HepG2 (cell line): ENCODE data around the gene CYB5R3. TPM values are rescaled to one million over a fixed set of nuclear protein-coding genes. Genes with fewer than 3 reads are reported as not detected.

Experiments used
- ATAC-seq: fragments of 200-7000 bp; cut with Tn5 transposase; 3 replicates; pipeline ENCODE4 v1.9.1; 2020; ENCODE audit warnings: mild to moderate bottlenecking, moderate library complexity
- BruUV-seq: library from RNA; stranded (reverse); fragments of 400-500 nt; replicated peaks from 2 replicates; lab custom pipeline; 2021; lab: Mats Ljungman, UMichigan
- CTCF ChIA-PET: fragments of 300-600 bp; formaldehyde crosslinking; extraction: SDS; loops from one replicate; lab custom pipeline; 2021; ENCODE audit warnings: low total read pairs, inconsistent platforms, low intra/inter-chr PET ratio; lab: Yijun Ruan, JAX
- POLR2A ChIA-PET: fragments of 350-600 bp; sonication (Branson Sonifier 250); formaldehyde crosslinking; loops from one replicate; lab custom pipeline; 2020; ENCODE audit warnings: antibody characterized with exemption, inconsistent platforms; lab: Yijun Ruan, JAX
- DNase-seq: peaks from one replicate; pipeline ENCODE4 v3.0.0-alpha.2; 2015; ENCODE audit warnings: low spot score
- FAIRE-seq: peaks from 3 replicates; lab custom pipeline; 2011; peaks lifted over from hg19 to GRCh38; lab: Jason Lieb, UNC
- H2AFZ ChIP-seq: one replicate; pipeline ENCODE4 v1.6.1; 2011; ENCODE audit warnings: low read length, inconsistent platforms
- H3K27ac ChIP-seq: fragments of 300-600 bp; 3 replicates; pipeline ENCODE4 v1.8.0; 2011; ENCODE audit warnings: mixed run types, mild to moderate bottlenecking, mixed read lengths, low read length, inconsistent platforms; ENCODE audit not compliant: insufficient read depth; ENCODE audit errors: extremely low read length
- H3K27me3 ChIP-seq, 2 experiments: fragments of 200-600 bp in 1 of 2; 2 replicates in 1 of 2; 3 replicates in 1 of 2; pipeline versions ENCODE4 v1.6.0 to v1.8.0; 2011; ENCODE audit warnings: low read length in 2 of 2, mild to moderate bottlenecking in 2 of 2, moderate library complexity in 2 of 2, inconsistent platforms in 1 of 2; ENCODE audit not compliant: insufficient read depth in 2 of 2, control insufficient read depth in 1 of 2
- H3K36me3 ChIP-seq, 2 experiments: fragments of 200-600 bp in 1 of 2; replicated peaks in 1 of 2; 2 replicates in 1 of 2; 3 replicates in 1 of 2; pipeline versions ENCODE4 v1.5.1 to v1.8.0; 2011; ENCODE audit warnings: low read length in 2 of 2, inconsistent platforms in 1 of 2; ENCODE audit not compliant: insufficient read depth in 2 of 2, control insufficient read depth in 1 of 2
- H3K4me1 ChIP-seq: 2 replicates; pipeline ENCODE4 v1.5.1; 2012; ENCODE audit warnings: low read length, inconsistent platforms; ENCODE audit not compliant: insufficient read depth
- H3K4me2 ChIP-seq: 2 replicates; pipeline ENCODE4 v1.6.0; 2011; ENCODE audit warnings: low read depth, low read length, inconsistent platforms
- H3K4me3 ChIP-seq, 3 experiments: fragments of 200-600 bp in 1 of 3; sonication (generic), shearing (Covaris generic) in 1 of 3; replicated peaks in 1 of 3; 2 replicates each; pipeline ENCODE4 v1.5.1; 2011 to 2016; ENCODE audit warnings: low read length in 3 of 3, inconsistent platforms in 2 of 3, low read depth in 2 of 3, mild to moderate bottlenecking in 2 of 3, control low read depth in 1 of 3, mixed read lengths in 1 of 3; ENCODE audit not compliant: insufficient read depth in 1 of 3
- H3K79me2 ChIP-seq: one replicate; pipeline ENCODE4 v1.6.1; 2011; ENCODE audit warnings: low read length, inconsistent platforms; ENCODE audit not compliant: insufficient read depth
- H3K9ac ChIP-seq: 2 replicates; pipeline ENCODE4 v1.6.0; 2011; ENCODE audit warnings: mild to moderate bottlenecking, low read depth, low read length, inconsistent platforms; ENCODE audit not compliant: insufficient read depth
- H3K9me3 ChIP-seq: 2 replicates; pipeline ENCODE4 v1.5.1; 2012; ENCODE audit warnings: mild to moderate bottlenecking, low read length
- H4K20me1 ChIP-seq: 2 replicates; pipeline ENCODE4 v1.6.0; 2011; ENCODE audit warnings: inconsistent platforms, mild to moderate bottlenecking, low read length, moderate library complexity; ENCODE audit not compliant: insufficient read depth
- CTCF ChIP-seq: sonication (generic); formaldehyde crosslinking; IDR thresholded peaks from 2 replicates; pipeline ENCODE4 v1.5.0; 2020; ENCODE audit warnings: mild to moderate bottlenecking, missing genetic modification reagents, moderate library complexity
- HNF4A ChIP-seq: sonication (generic); formaldehyde crosslinking; IDR thresholded peaks from 2 replicates; pipeline ENCODE4 v1.4.0; 2020; ENCODE audit warnings: missing genetic modification reagents
- HNRNPL ChIP-seq: fragments of 200-400 bp; formaldehyde crosslinking; IDR thresholded peaks from 2 replicates; pipeline ENCODE4 v1.6.1; 2017; ENCODE audit warnings: mild to moderate bottlenecking, low read depth, low read length
- MTA1 ChIP-seq: sonication (generic); formaldehyde crosslinking; IDR thresholded peaks from 2 replicates; pipeline ENCODE4 v1.4.0; 2020; ENCODE audit warnings: missing genetic modification reagents, mild to moderate bottlenecking, borderline replicate concordance
- MTA3 ChIP-seq: sonication (generic); formaldehyde crosslinking; IDR thresholded peaks from 2 replicates; pipeline ENCODE4 v1.4.0; 2020; ENCODE audit warnings: missing genetic modification reagents
- NBN ChIP-seq: fragments of 450-650 bp; conservative IDR thresholded peaks from 2 replicates; pipeline ENCODE4 v1.6.1; 2017
- NR2F1 ChIP-seq, 2 experiments: fragments of 450-650 bp in 1 of 2; formaldehyde crosslinking in 1 of 2; IDR thresholded peaks; 2 replicates each; pipeline versions ENCODE4 v1.5.0 to v1.6.1; 2016 to 2020; ENCODE audit warnings: mild to moderate bottlenecking in 1 of 2, missing compliant biosample characterization in 1 of 2, missing genetic modification reagents in 1 of 2, moderate library complexity in 1 of 2
- NR2F6 ChIP-seq, 2 experiments: IDR thresholded peaks; 2 replicates each; pipeline ENCODE4 v1.6.1; 2016; ENCODE audit warnings: antibody characterized with exemption in 1 of 2, mild to moderate bottlenecking in 1 of 2
- RAD21 ChIP-seq: fragments of 450-650 bp; formaldehyde crosslinking; IDR thresholded peaks from 2 replicates; pipeline ENCODE4 v1.5.0; 2020; ENCODE audit warnings: mild to moderate bottlenecking
- RXRA ChIP-seq: sonication (generic); formaldehyde crosslinking; IDR thresholded peaks from 2 replicates; pipeline ENCODE4 v1.5.1; 2020; ENCODE audit warnings: missing genetic modification reagents
- SIN3B ChIP-seq: fragments of 150-350 bp; IDR thresholded peaks from 2 replicates; pipeline ENCODE4 v1.6.1; 2014; ENCODE audit warnings: low read length
- TEAD2 ChIP-seq: sonication (generic); formaldehyde crosslinking; IDR thresholded peaks from 2 replicates; pipeline ENCODE4 v1.9.0; 2021; ENCODE audit warnings: missing genetic modification reagents
- TFAP4 ChIP-seq: sonication (generic); IDR thresholded peaks from 2 replicates; pipeline ENCODE4 v1.6.1; 2016; ENCODE audit warnings: low read depth, borderline replicate concordance
- TP53 ChIP-seq: sonication (generic); formaldehyde crosslinking; conservative IDR thresholded peaks from 2 replicates; pipeline ENCODE4 v1.4.0; 2020; ENCODE audit warnings: missing genetic modification reagents
- ZNF225 ChIP-seq: sonication (generic); formaldehyde crosslinking; IDR thresholded peaks from 2 replicates; pipeline ENCODE4 v1.4.0; 2020; ENCODE audit warnings: mild to moderate bottlenecking, missing genetic modification reagents
- ZNF3 ChIP-seq: IDR thresholded peaks from 2 replicates; pipeline ENCODE4 v1.7.0; 2017; ENCODE audit warnings: inconsistent platforms
- ZNF430 ChIP-seq: sonication (generic); formaldehyde crosslinking; IDR thresholded peaks from 2 replicates; pipeline ENCODE4 v1.9.0; 2021; ENCODE audit warnings: mild to moderate bottlenecking, missing genetic modification reagents
- ZNF44 ChIP-seq: sonication (generic); formaldehyde crosslinking; IDR thresholded peaks from 2 replicates; pipeline ENCODE4 v1.5.1; 2020; ENCODE audit warnings: mild to moderate bottlenecking, missing genetic modification reagents
- ZNF589 ChIP-seq: sonication (generic); formaldehyde crosslinking; conservative IDR thresholded peaks from 2 replicates; pipeline ENCODE4 v1.8.0; 2022; ENCODE audit warnings: mild to moderate bottlenecking, moderate library complexity, missing genetic modification reagents
- ZNF879 ChIP-seq: sonication (generic); formaldehyde crosslinking; IDR thresholded peaks from 2 replicates; pipeline ENCODE4 v1.8.1; 2023; ENCODE audit warnings: missing genetic modification reagents
- WGBS: methylation state at CpG from one replicate; pipeline ENCODE4 v1.1.6; 2017; ENCODE audit warnings: low lambda C conversion rate; 5-methylcytosine and 5-hydroxymethylcytosine counted together
- in situ Hi-C: cut with HindIII; loops from 2 replicates; pipeline ENCODE4 v1.10.0; 2017; ENCODE audit warnings: low pct_unique_long_range_greater_than_20kb; ENCODE audit not compliant: extremely low pct_ligation_motif_present
- intact Hi-C: fragments of 100-400 bp; cut with micrococcal nuclease; formaldehyde crosslinking; loops from one replicate; pipeline ENCODE4 v1.10.0; 2022; ENCODE audit not compliant: unreplicated experiment
- polyA plus RNA-seq, 8 experiments: library from polyadenylated mRNA; depleted of rRNA in 3 of 8; stranded (reverse) in 7 of 8; unstranded in 1 of 8; fragments of >200 nt; fragmentation: Illumina TruSeq in 4 of 8; extraction: Trizol in 4 of 8; gene quantifications; 2 replicates each; pipeline versions ENCODE4 v1.2.1 to v1.2.3, GENCODE V29; 2011 to 2016; ENCODE audit warnings: low read depth in 4 of 8, missing spikeins in 1 of 8, mixed read lengths in 1 of 8; ENCODE audit not compliant: insufficient read depth in 1 of 8
- total RNA-seq, 5 experiments: library from RNA; depleted of rRNA; stranded (reverse); fragments of >200 nt; fragmentation: Illumina TruSeq; extraction: Trizol; gene quantifications; 2 replicates each; pipeline ENCODE4 v1.2.3, GENCODE V29; 2016; ENCODE audit warnings: low read depth in 1 of 5

The CYB5R3 gene
- total and polyA plus RNA-seq, 2 of the 13 experiments (the other 11 are each of a cell fraction or from before 2014, with no cell fraction given): 32.4 to 305 TPM

DNA sequence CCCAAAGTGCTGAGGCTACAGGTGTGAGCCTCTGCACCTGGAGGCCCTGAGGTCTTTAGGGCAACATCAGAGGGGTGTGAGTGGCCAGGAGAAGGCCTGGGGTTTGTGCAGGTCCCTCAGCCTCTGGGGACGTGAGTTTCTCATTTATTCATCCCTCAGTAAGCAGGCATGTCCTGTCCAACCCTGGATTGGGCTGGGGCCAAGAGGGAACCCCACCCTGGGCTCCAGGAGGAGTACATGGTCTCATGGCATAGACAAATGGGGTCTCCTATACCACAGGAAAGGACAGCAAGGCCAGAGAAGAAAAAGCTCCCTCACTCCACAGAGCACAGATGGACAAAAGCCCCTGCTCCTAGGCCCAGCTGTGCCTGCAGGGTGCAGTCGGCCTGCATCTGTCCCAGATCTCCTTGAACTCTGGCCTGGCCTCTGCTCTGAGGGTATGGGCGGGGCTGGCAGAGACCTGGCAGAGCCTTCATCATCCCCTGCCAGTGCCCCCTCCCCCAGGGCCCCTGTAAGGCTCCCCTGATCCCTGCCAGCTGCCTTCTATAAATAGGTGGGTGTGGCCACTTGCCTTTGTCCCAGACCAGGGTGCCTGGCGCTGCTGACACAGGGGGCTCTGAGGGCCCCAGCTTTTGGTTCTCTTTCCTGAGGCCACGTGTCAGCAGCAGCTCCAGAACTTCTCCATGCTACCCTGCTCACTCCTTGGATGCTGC, 36.9 kb upstream of the CYB5R3 start:
- no TSS peak for BruUV-seq
- ChIA-PET CTCF (no interaction called here), POLR2A (interaction anchor here (0.9 to 3.7 kb wide), 3 partner anchors 11 to 70 kb away, joined by 4 to 16 read pairs (median 5); partner anchors contain the start of genes CYB5R3 and POLDIP3)
- no peak overlapping the region for H3K27ac ChIP-seq
- DNase-seq (no peak), FAIRE-seq (no peak), ATAC-seq (peak; percentile 14; the same call in 2 of the 3 replicates)
- in situ Hi-C loops: no loop called here
- no peak overlapping the region for H3K9ac ChIP-seq
- no peak overlapping the region for H2AFZ ChIP-seq
- no peaks in the 10 kb centered on the region for H3K36me3 ChIP-seq
- peaks cover 73% of the 10 kb centered on the region for H3K4me1 ChIP-seq
- no peak for TF ChIP-seq NR2F1 (CRISPR knock-in tag; IDR thresholded peaks at IDR 0.05)
- no peak for TF ChIP-seq ZNF589 (CRISPR knock-in tag)
- no peak for TF ChIP-seq TEAD2
- TF ChIP-seq MTA3: no peak
- no peak; the same call in 1 of the 2 replicates for TF ChIP-seq RXRA (CRISPR knock-in tag)
- TF ChIP-seq NR2F6 (IDR thresholded peaks at IDR 0.05): 0 out of 2 replicates have a peak, but pooled peaks have one; percentile 23
- peak; percentile 30; the same call in 1 of the 2 replicates for TF ChIP-seq NR2F6 (CRISPR knock-in tag; IDR thresholded peaks at IDR 0.05)
- TF ChIP-seq CTCF: peak; percentile 35
- TF ChIP-seq SIN3B: no peak
- TF ChIP-seq ZNF225 (CRISPR knock-in tag): no peak
- TF ChIP-seq MTA1 (CRISPR knock-in tag): 0 out of 2 replicates have a peak, but pooled peaks have one; percentile 35
- TF ChIP-seq RAD21: no peak
- TF ChIP-seq ZNF3 (CRISPR knock-in tag): no peak
- no peak for TF ChIP-seq ZNF44 (CRISPR knock-in tag)
- TF ChIP-seq TFAP4: peak; percentile 29; the same call in 1 of the 2 replicates
- TF ChIP-seq HNF4A (CRISPR knock-in tag): peak; percentile 62
- no peak for TF ChIP-seq ZNF430 (CRISPR knock-in tag)
- TF ChIP-seq ZNF879: no peak
- no peak for TF ChIP-seq TP53 (CRISPR knock-in tag)
- TF ChIP-seq NBN: no peak
- TF ChIP-seq HNRNPL: 0 out of 2 replicates have a peak, but pooled peaks have one; percentile 47
- intact Hi-C loops: no loop called here
- H3K4me2 ChIP-seq: peak overlapping the region; percentile 86
- H3K27me3 ChIP-seq: no peaks in the 10 kb centered on the region; a peak in 2 of 5 replicates
- H4K20me1 ChIP-seq: no peaks in the 10 kb centered on the region
- WGBS: 0% methylated on average over 4 of the region's 5 CpGs
- no peaks in the 10 kb centered on the region for H3K79me2 ChIP-seq
- H3K4me3 ChIP-seq: no peak overlapping the region; a peak in 1 of 6 replicates
- H3K9me3 ChIP-seq: no peaks in the 10 kb centered on the region
